Esophagus squamous epithelium (tissue), 4 donors: Measurements from ENCODE around the gene FAM83F.

ENCODE experiments used
- CTCF ChIP-seq, 6 experiments: fragments of 450-650 bp in 4 of 6; fragments of 200-600 bp in 2 of 6; sonication (generic) in 2 of 6; IDR thresholded peaks; one replicate each; pipeline ENCODE4 v1.5.1; 2016 to 2019; ENCODE audit warnings: antibody characterized with exemption in 6 of 6, mild to moderate bottlenecking in 4 of 6, moderate library complexity in 4 of 6
- POLR2A ChIP-seq, 4 donors: fragments of 450-650 bp; IDR thresholded peaks; one replicate each; pipeline ENCODE4 v1.6.1; 2017; ENCODE audit warnings: antibody characterized with exemption in 4 of 4, mild to moderate bottlenecking in 4 of 4, moderate library complexity in 3 of 4

- TF ChIP-seq CTCF (IDR thresholded peaks at IDR 0.05) (no peak), POLR2A (IDR thresholded peaks at IDR 0.05) (no peak)
These were observed 6.4 kb downstream of the FAM83F start for GRCh38 chr22:40001106-40001505.
